IMR-90 (cell line): ENCODE data around the gene LIN7B. TPM values are rescaled to one million over a fixed set of nuclear protein-coding genes. Genes with fewer than 3 reads are reported as not detected.

ENCODE experiments used
- ATAC-seq: fragments of 200-7000 bp; cut with Tn5 transposase; 2 replicates; pipeline ENCODE4 v1.9.1; 2020; ENCODE audit warnings: low read depth, mild to moderate bottlenecking, moderate library complexity
- BruUV-seq: library from RNA; stranded (reverse); fragments of 400-500 nt; replicated peaks from 2 replicates; lab custom pipeline; 2021; lab: Mats Ljungman, UMichigan
- CTCF ChIA-PET: fragments of 300-600 bp; formaldehyde crosslinking; extraction: SDS; loops from one replicate; lab custom pipeline; 2021; ENCODE audit warnings: antibody characterized with exemption; lab: Yijun Ruan, JAX
- POLR2A ChIA-PET: fragments of 300-600 bp; sonication (Branson Sonifier 250); formaldehyde crosslinking; loops from one replicate; lab custom pipeline; 2022; ENCODE audit warnings: antibody characterized with exemption; ENCODE audit not compliant: unreplicated experiment; lab: Charles Lee
- DNase-seq: peaks from one replicate; pipeline ENCODE4 v3.0.0; 2013
- H2AFZ ChIP-seq: replicated peaks from 2 replicates; pipeline ENCODE3; 2013; ENCODE audit warnings: low read length, mild to moderate bottlenecking; ENCODE audit not compliant: poor library complexity
- H2AK5ac ChIP-seq: 2 replicates; pipeline ENCODE4 v1.6.1; 2013; ENCODE audit warnings: low read depth, low read length, inconsistent platforms
- H2AK9ac ChIP-seq: replicated peaks from 2 replicates; pipeline ENCODE3; 2013; ENCODE audit warnings: mild to moderate bottlenecking, low read depth, low read length, moderate library complexity; ENCODE audit not compliant: poor library complexity
- H2BK120ac ChIP-seq: 2 replicates; pipeline ENCODE4 v1.6.1; 2013; ENCODE audit warnings: low read depth, low read length, inconsistent platforms
- H2BK15ac ChIP-seq: 3 replicates; pipeline ENCODE4 v1.6.1; 2013; ENCODE audit warnings: low read depth, low read length, inconsistent platforms
- H2BK20ac ChIP-seq: 2 replicates; pipeline ENCODE4 v1.6.1; 2013; ENCODE audit warnings: low read depth, mild to moderate bottlenecking, inconsistent platforms, low read length, moderate library complexity
- H2BK5ac ChIP-seq: 2 replicates; pipeline ENCODE4 v1.6.1; 2013; ENCODE audit warnings: mild to moderate bottlenecking, low read depth, low read length, inconsistent platforms; ENCODE audit not compliant: poor library complexity, severe bottlenecking
- H3K14ac ChIP-seq: replicated peaks from 2 replicates; pipeline ENCODE4 v1.6.1; 2013; ENCODE audit warnings: low read depth, low read length, inconsistent platforms
- H3K18ac ChIP-seq: 2 replicates; pipeline ENCODE4 v1.6.1; 2013; ENCODE audit warnings: low read depth, low read length, control low read depth
- H3K23ac ChIP-seq: 2 replicates; pipeline ENCODE4 v1.6.1; 2013; ENCODE audit warnings: low read depth, low read length, inconsistent platforms
- H3K27ac ChIP-seq: 2 replicates; pipeline ENCODE4 v1.5.1; 2013; ENCODE audit warnings: mild to moderate bottlenecking, control low read depth, low read length; ENCODE audit not compliant: insufficient read depth
- H3K27me3 ChIP-seq: 2 replicates; pipeline ENCODE4 v1.6.1; 2013; ENCODE audit warnings: low read length; ENCODE audit not compliant: control insufficient read depth, insufficient read depth
- H3K36me3 ChIP-seq: 2 replicates; pipeline ENCODE4 v1.6.1; 2013; ENCODE audit warnings: low read length, mixed read lengths; ENCODE audit not compliant: control insufficient read depth, insufficient read depth
- H3K4ac ChIP-seq: 2 replicates; pipeline ENCODE4 v1.6.1; 2013; ENCODE audit warnings: low read depth, low read length, inconsistent platforms
- H3K4me1 ChIP-seq: 2 replicates; pipeline ENCODE4 v1.6.1; 2013; ENCODE audit warnings: low read length, mixed read lengths; ENCODE audit not compliant: control insufficient read depth, insufficient read depth
- H3K4me2 ChIP-seq: 2 replicates; pipeline ENCODE4 v1.6.1; 2013; ENCODE audit warnings: low read depth, mild to moderate bottlenecking, control low read depth, low read length, moderate library complexity
- H3K4me3 ChIP-seq: 2 replicates; pipeline ENCODE4 v1.5.1; 2013; ENCODE audit warnings: low read depth, mild to moderate bottlenecking, control low read depth, low read length, moderate library complexity; ENCODE audit not compliant: insufficient read depth
- H3K56ac ChIP-seq: 2 replicates; pipeline ENCODE4 v1.6.1; 2013; ENCODE audit warnings: low read length, inconsistent platforms; ENCODE audit not compliant: insufficient read depth; ENCODE audit errors: extremely low read depth
- H3K79me1 ChIP-seq, 2 experiments: 2 replicates each; pipeline ENCODE4 v1.6.1; 2013; ENCODE audit warnings: low read length in 2 of 2, inconsistent platforms in 1 of 2, low read depth in 1 of 2
- H3K9ac ChIP-seq: 2 replicates; pipeline ENCODE4 v1.6.1; 2013; ENCODE audit warnings: low read depth, low read length, control low read depth
- H3K9me1 ChIP-seq: 2 replicates; pipeline ENCODE4 v1.6.1; 2013; ENCODE audit warnings: low read length, inconsistent platforms; ENCODE audit not compliant: insufficient read depth
- H3K9me3 ChIP-seq: 2 replicates; pipeline ENCODE4 v1.6.1; 2013; ENCODE audit warnings: low read length; ENCODE audit not compliant: control insufficient read depth, insufficient read depth
- H4K20me1 ChIP-seq: 2 replicates; pipeline ENCODE4 v1.6.1; 2013; ENCODE audit warnings: low read length, inconsistent platforms; ENCODE audit not compliant: insufficient read depth
- H4K5ac ChIP-seq: 2 replicates; pipeline ENCODE4 v1.6.1; 2013; ENCODE audit warnings: mild to moderate bottlenecking, low read depth, low read length, control low read depth
- H4K8ac ChIP-seq, 2 experiments: 2 replicates each; pipeline ENCODE4 v1.6.1; 2013; ENCODE audit warnings: low read depth in 2 of 2, low read length in 2 of 2, control low read depth in 1 of 2, inconsistent platforms in 1 of 2
- H4K91ac ChIP-seq: 2 replicates; pipeline ENCODE4 v1.6.1; 2013; ENCODE audit warnings: low read depth, low read length, inconsistent platforms; ENCODE audit not compliant: insufficient read depth
- MAZ ChIP-seq: IDR thresholded peaks from 2 replicates; pipeline ENCODE4 v1.6.1; 2012; ENCODE audit warnings: low read depth, mild to moderate bottlenecking, low read length, improper control_type of control experiment, moderate library complexity, borderline replicate concordance
- POLR2A ChIP-seq: IDR thresholded peaks from 2 replicates; pipeline ENCODE4 v1.6.1; 2012; ENCODE audit warnings: mild to moderate bottlenecking, low read depth, low read length
- RAD21 ChIP-seq: IDR thresholded peaks from 2 replicates; pipeline ENCODE4 v1.6.1; 2012; ENCODE audit warnings: low read length, improper control_type of control experiment
- WGBS, 2 experiments: methylation state at CpG; one replicate each; pipeline versions ENCODE4 v1.1.5 to v1.1.7; 2013; ENCODE audit warnings: missing lambda C conversion rate in 2 of 2; ENCODE audit not compliant: insufficient read length in 1 of 2; ENCODE audit errors: extremely low coverage in 2 of 2; 5-methylcytosine and 5-hydroxymethylcytosine counted together
- dilution Hi-C: fragments of 300-500 bp; cut with HindIII; formaldehyde crosslinking; loops from one replicate; pipeline ENCODE4 v1.14.3; 2018; ENCODE audit warnings: low sequenced_read_pairs; ENCODE audit not compliant: unreplicated experiment
- in situ Hi-C: fragments of 300-500 bp; cut with MboI; formaldehyde crosslinking; loops from 3 replicates; pipeline ENCODE4 v1.14.3; 2019; ENCODE audit warnings: low sequenced_read_pairs, inconsistent platforms, mixed read lengths
- intact Hi-C: fragments of 100-400 bp; cut with micrococcal nuclease; formaldehyde crosslinking; loops from 2 replicates; pipeline ENCODE4 v1.10.0; 2022
- polyA plus RNA-seq, 3 experiments: library from polyadenylated mRNA; depleted of rRNA; stranded (reverse); fragments of >200 nt; gene quantifications; 2 replicates each; pipeline ENCODE4 v1.2.3, GENCODE V29; 2012; ENCODE audit warnings: low replicate concordance in 1 of 3
- total RNA-seq: library from RNA; depleted of rRNA; stranded (reverse); fragments of >200 nt; gene quantifications from 2 replicates; pipeline ENCODE4 v1.2.3, GENCODE V29; 2012

Gene LIN7B
- total and polyA plus RNA-seq, 2 of the 4 experiments (the other 2 are of a cell fraction), result 3.8 to 8.0 TPM

GRCh38 chr19:49081273-49081672 lies 32.9 kb upstream of the LIN7B start:
- Histone ChIP-seq H3K4me1 (peaks cover under 1% of the 10 kb centered on the region), H3K9ac (no peak overlapping the region), H3K27me3 (no peaks in the 10 kb centered on the region), H3K4me3 (no peak overlapping the region), H2BK5ac (no peak overlapping the region), H2AK5ac (no peak overlapping the region), H2BK15ac (no peak overlapping the region), H3K79me1 (peaks cover 0 to 8% of the 10 kb centered on the region in 2 experiments; a peak in 1 of 4 replicates), H3K4me2 (no peak overlapping the region), H3K23ac (no peak overlapping the region), H2AFZ (peak overlapping the region; percentile 21), H3K9me3 (no peaks in the 10 kb centered on the region), H3K27ac (no peak overlapping the region), H3K18ac (no peak overlapping the region), H4K5ac (no peak overlapping the region), H3K4ac (no peak overlapping the region), H4K20me1 (peaks cover 10% of the 10 kb centered on the region), H3K36me3 (peaks cover under 1% of the 10 kb centered on the region; the same call in 1 of the 2 replicates), H2BK20ac (no peak overlapping the region), H3K56ac (no peak overlapping the region), H2BK120ac (no peak overlapping the region), H2AK9ac (no peak overlapping the region), H3K14ac (no peak overlapping the region), H4K8ac (no peak overlapping the region), H3K9me1 (0 out of 2 replicates have a peak, but pooled peaks cover 2% of the 10 kb centered on the region), H4K91ac (no peak overlapping the region)
- 20% methylated on average over 1 of the region's 1 CpG; no CpG with 5 or more reads in 1 of the 2 experiments for WGBS, 2 experiments
- ChIA-PET POLR2A (no interaction called here), CTCF (no interaction called here)
- dilution Hi-C loops, result no loop called here
- no peak for DNase-seq
- no TSS peak for BruUV-seq
- no peak for ATAC-seq
- intact Hi-C loops, result no loop called here
- in situ Hi-C loops, result no loop called here
- TF ChIP-seq MAZ (no peak), POLR2A (no peak), RAD21 (no peak)
